GM23338 (cell line): ENCODE results near the gene POF1B. TPM values are rescaled to one million over a fixed set of nuclear protein-coding genes. Genes with fewer than 3 reads are reported as not detected.

Source experiments
- ATAC-seq: fragments of 200-7000 bp; cut with Tn5 transposase; 3 replicates; pipeline ENCODE4 v1.9.1; 2020
- DNase-seq: peaks from one replicate; pipeline ENCODE4 v3.0.0-alpha.2; 2015; ENCODE audit warnings: low spot score
- H2AFZ ChIP-seq: fragments of 200-600 bp; sonication (generic); 2 replicates; pipeline ENCODE4 v1.8.0; 2016; ENCODE audit warnings: antibody characterized with exemption, mild to moderate bottlenecking, moderate library complexity
- H3F3A ChIP-seq: fragments of 200-600 bp; sonication (generic); replicated peaks from 2 replicates; pipeline ENCODE4 v1.8.0; 2017; ENCODE audit warnings: antibody characterized with exemption, mixed run types, low read depth
- H3K27ac ChIP-seq: fragments of 200-600 bp; sonication (generic); 2 replicates; pipeline ENCODE4 v1.6.1; 2016; ENCODE audit warnings: low read depth
- H3K27me3 ChIP-seq: fragments of 200-600 bp; sonication (generic); 2 replicates; pipeline ENCODE4 v1.8.0; 2016; ENCODE audit warnings: mild to moderate bottlenecking, mixed run types, moderate library complexity; ENCODE audit not compliant: insufficient read depth
- H3K36me3 ChIP-seq: fragments of 200-600 bp; sonication (generic); 2 replicates; pipeline ENCODE4 v1.8.0; 2016; ENCODE audit warnings: mild to moderate bottlenecking; ENCODE audit not compliant: insufficient read depth
- H3K4me1 ChIP-seq: fragments of 200-600 bp; sonication (generic); 2 replicates; pipeline ENCODE4 v1.8.0; 2016; ENCODE audit warnings: mild to moderate bottlenecking, moderate library complexity; ENCODE audit not compliant: insufficient read depth
- H3K4me2 ChIP-seq: fragments of 200-600 bp; sonication (generic); 2 replicates; pipeline ENCODE4 v1.7.1; 2017; ENCODE audit warnings: mixed run types
- H3K4me3 ChIP-seq: fragments of 200-600 bp; sonication (generic); 2 replicates; pipeline ENCODE4 v1.6.1; 2016; ENCODE audit warnings: mixed run types
- H3K79me2 ChIP-seq: fragments of 200-600 bp; sonication (generic); replicated peaks from 2 replicates; pipeline ENCODE4 v1.8.0; 2017; ENCODE audit warnings: mild to moderate bottlenecking; ENCODE audit not compliant: insufficient read depth
- H3K9me2 ChIP-seq: fragments of 200-600 bp; sonication (generic); 2 replicates; pipeline ENCODE4 v1.8.0; 2017; ENCODE audit not compliant: insufficient read depth
- H4K20me1 ChIP-seq: fragments of 200-600 bp; sonication (generic); replicated peaks from 2 replicates; pipeline ENCODE4 v1.8.0; 2017; ENCODE audit warnings: mild to moderate bottlenecking; ENCODE audit not compliant: insufficient read depth
- H3K27ac Mint-ChIP-seq: 2 replicates; pipeline ENCODE4 v1.8.0; 2020; ENCODE audit warnings: inconsistent platforms, mild to moderate bottlenecking, moderate library complexity, mixed read lengths
- H3K27me3 Mint-ChIP-seq: 3 replicates; pipeline ENCODE4 v1.8.0; 2022; ENCODE audit warnings: low read depth, mild to moderate bottlenecking, moderate library complexity, mixed read lengths, inconsistent platforms; ENCODE audit not compliant: insufficient read depth, poor library complexity
- H3K36me3 Mint-ChIP-seq: 3 replicates; pipeline ENCODE4 v1.8.0; 2021; ENCODE audit warnings: low read depth, mild to moderate bottlenecking, inconsistent platforms, moderate library complexity, mixed read lengths
- H3K4me1 Mint-ChIP-seq: 3 replicates; pipeline ENCODE4 v1.8.0; 2020; ENCODE audit warnings: mild to moderate bottlenecking, inconsistent platforms, mixed read lengths
- H3K4me3 Mint-ChIP-seq: 3 replicates; pipeline ENCODE4 v1.8.0; 2021; ENCODE audit warnings: moderate library complexity, mild to moderate bottlenecking, inconsistent platforms, mixed read lengths
- H3K9me3 Mint-ChIP-seq: 3 replicates; pipeline ENCODE4 v1.8.0; 2020; ENCODE audit warnings: moderate library complexity, mild to moderate bottlenecking, inconsistent platforms, mixed read lengths
- CREB1 ChIP-seq: fragments of 250-450 bp; sonication (Bioruptor Pico); IDR thresholded peaks from 2 replicates; pipeline ENCODE4 v1.5.0; 2020; ENCODE audit warnings: low read depth, mild to moderate bottlenecking, moderate library complexity
- CTCF ChIP-seq, 2 experiments: fragments of 200-600 bp in 1 of 2; sonication (generic) in 1 of 2; conservative IDR thresholded peaks; 2 replicates each; pipeline versions ENCODE4 v1.5.1 to v1.6.1; 2016 to 2017; ENCODE audit warnings: antibody characterized with exemption in 2 of 2, low read depth in 2 of 2, mild to moderate bottlenecking in 2 of 2, moderate library complexity in 1 of 2
- ETS1 ChIP-seq: IDR thresholded peaks from 2 replicates; pipeline ENCODE4 v1.6.1; 2016; ENCODE audit warnings: antibody characterized with exemption
- EZH2 ChIP-seq: fragments of 200-600 bp; sonication (generic); IDR thresholded peaks from one replicate; pipeline ENCODE4 v1.8.0; 2017; ENCODE audit warnings: antibody characterized with exemption, mild to moderate bottlenecking, low read depth; ENCODE audit not compliant: unreplicated experiment
- EZH2phosphoT487 ChIP-seq: fragments of 200-600 bp; sonication (generic); IDR thresholded peaks from one replicate; pipeline ENCODE4 v1.8.1; 2018; ENCODE audit warnings: antibody characterized with exemption; ENCODE audit not compliant: unreplicated experiment
- JUNB ChIP-seq: IDR thresholded peaks from one replicate; pipeline ENCODE4 v1.6.1; 2016; ENCODE audit warnings: antibody characterized with exemption; ENCODE audit not compliant: unreplicated experiment
- NANOG ChIP-seq: IDR thresholded peaks from 2 replicates; pipeline ENCODE4 v1.6.1; 2016; ENCODE audit warnings: antibody characterized with exemption, borderline replicate concordance
- POLR2AphosphoS5 ChIP-seq: IDR thresholded peaks from 2 replicates; pipeline ENCODE4 v1.6.1; 2016; ENCODE audit warnings: antibody characterized with exemption, low read depth
- REST ChIP-seq: IDR thresholded peaks from one replicate; pipeline ENCODE4 v1.6.1; 2018; ENCODE audit warnings: antibody characterized with exemption; ENCODE audit not compliant: unreplicated experiment
- STAT1 ChIP-seq: IDR thresholded peaks from one replicate; pipeline ENCODE4 v1.6.1; 2016; ENCODE audit warnings: antibody characterized with exemption; ENCODE audit not compliant: unreplicated experiment
- ZNF114 ChIP-seq: fragments of 250-450 bp; sonication (Bioruptor Pico); IDR thresholded peaks from 2 replicates; pipeline ENCODE4 v1.5.0; 2020; ENCODE audit warnings: mild to moderate bottlenecking, moderate library complexity
- ZNF331 ChIP-seq: fragments of 250-450 bp; sonication (Bioruptor Pico); IDR thresholded peaks from 2 replicates; pipeline ENCODE4 v1.5.0; 2020; ENCODE audit warnings: low read depth, mild to moderate bottlenecking, moderate library complexity
- ZNF462 ChIP-seq: fragments of 250-450 bp; sonication (Bioruptor Pico); IDR thresholded peaks from 2 replicates; pipeline ENCODE4 v1.5.0; 2020; ENCODE audit warnings: mild to moderate bottlenecking, moderate library complexity
- polyA plus RNA-seq: library from polyadenylated mRNA; unstranded; fragments of >200 nt; fragmentation: Nextera tagmentation; extraction: Ambion mirVana; gene quantifications from 2 replicates; pipeline ENCODE4 v1.2.1, GENCODE V29; 2016
- total RNA-seq: library from RNA; depleted of rRNA; stranded (reverse); fragments of >200 nt; shearing (Covaris generic); gene quantifications from 2 replicates; pipeline ENCODE4 v1.2.3, GENCODE V29; 2014

Gene POF1B
- total and polyA plus RNA-seq, 2 experiments from 2014 or later: 0.05 to 0.10 TPM

GRCh38 chrX:85419293-85419692, 39.8 kb upstream of the POF1B start:
- no peaks in the 10 kb centered on the region for H4K20me1 ChIP-seq
- no peaks in the 10 kb centered on the region for H3K36me3 Mint-ChIP-seq
- no peaks in the 10 kb centered on the region for H3K9me3 Mint-ChIP-seq
- ATAC-seq (no peak), DNase-seq (no peak)
- H3K4me3 ChIP-seq: no peak overlapping the region
- H3K27ac ChIP-seq: no peak overlapping the region
- TF ChIP-seq ZNF462 (CRISPR knock-in tag) (no peak), CTCF (conservative IDR thresholded peaks at IDR 0.05; ENCODE audit: low read depth in 2 of 2) (no peak), ETS1 (no peak), EZH2 (no peak), ZNF114 (CRISPR knock-in tag) (no peak), REST (no peak), STAT1 (no peak), EZH2phosphoT487 (no peak), ZNF331 (CRISPR knock-in tag) (no peak), POLR2AphosphoS5 (no peak), NANOG (no peak), CREB1 (CRISPR knock-in tag) (no peak), JUNB (no peak)
- H3K4me3 Mint-ChIP-seq: no peak overlapping the region
- no peaks in the 10 kb centered on the region for H3K4me1 ChIP-seq
- H2AFZ ChIP-seq: no peak overlapping the region
- no peaks in the 10 kb centered on the region for H3K27me3 Mint-ChIP-seq
- no peaks in the 10 kb centered on the region for H3K79me2 ChIP-seq
- no peaks in the 10 kb centered on the region for H3F3A ChIP-seq
- H3K9me2 ChIP-seq: no peaks in the 10 kb centered on the region
- H3K4me1 Mint-ChIP-seq: no peaks in the 10 kb centered on the region
- no peaks in the 10 kb centered on the region for H3K27me3 ChIP-seq
- H3K36me3 ChIP-seq: no peaks in the 10 kb centered on the region
- H3K4me2 ChIP-seq: no peak overlapping the region
- no peak overlapping the region for H3K27ac Mint-ChIP-seq
